CD4-positive, alpha-beta T cell (primary cell): ENCODE measurements around the gene NPPB. TPM values are rescaled to one million over a fixed set of nuclear protein-coding genes. Genes with fewer than 3 reads are reported as not detected.

Experiments used
- ATAC-seq: fragments of 200-7000 bp; cut with Tn5 transposase; one replicate; pipeline ENCODE4 v1.10.0; 2022; ENCODE audit warnings: mild to moderate bottlenecking; ENCODE audit not compliant: poor library complexity
- CTCF ChIA-PET: fragments of 350-600 bp; sonication (Branson Sonifier 250); formaldehyde crosslinking; loops from one replicate; lab custom pipeline; 2021; ENCODE audit warnings: antibody characterized with exemption, inconsistent platforms; lab: Charles Lee
- POLR2A ChIA-PET: fragments of 350-600 bp; sonication (Branson Sonifier 250); formaldehyde crosslinking; loops from one replicate; lab custom pipeline; 2021; ENCODE audit warnings: antibody characterized with exemption, inconsistent platforms; lab: Charles Lee
- DNase-seq, 14 experiments: peaks; one replicate each; pipeline ENCODE4 v3.0.0-alpha.2; 2013 to 2020; ENCODE audit warnings: mixed read lengths in 2 of 14
- H3K27ac ChIP-seq, 2 donors: one replicate each; pipeline versions ENCODE4 v1.5.1 to v1.7.0; 2013; ENCODE audit warnings: low read length in 2 of 2, low read depth in 1 of 2, mild to moderate bottlenecking in 1 of 2
- H3K27me3 ChIP-seq, 2 experiments: 1 replicate in 1 of 2; 2 replicates in 1 of 2; pipeline versions ENCODE4 v1.6.1 to v1.7.0; 2013; ENCODE audit warnings: low read length in 2 of 2, control low read depth in 1 of 2, mild to moderate bottlenecking in 1 of 2, moderate library complexity in 1 of 2; ENCODE audit not compliant: insufficient read depth in 2 of 2, control insufficient read depth in 1 of 2
- H3K36me3 ChIP-seq: one replicate; pipeline ENCODE4 v1.6.1; 2013; ENCODE audit warnings: low read length, control low read depth; ENCODE audit not compliant: insufficient read depth
- H3K4me1 ChIP-seq: one replicate; pipeline ENCODE4 v1.6.1; 2013; ENCODE audit warnings: low read length, control low read depth; ENCODE audit not compliant: insufficient read depth
- H3K4me3 ChIP-seq: one replicate; pipeline ENCODE4 v1.5.1; 2013; ENCODE audit warnings: mild to moderate bottlenecking, low read length, moderate library complexity
- H3K9me3 ChIP-seq, 2 experiments: 1 replicate in 1 of 2; 2 replicates in 1 of 2; pipeline versions ENCODE4 v1.6.1 to v1.7.0; 2013; ENCODE audit warnings: low read length in 2 of 2, mild to moderate bottlenecking in 2 of 2, control low read depth in 1 of 2, moderate library complexity in 1 of 2; ENCODE audit not compliant: control insufficient read depth in 1 of 2, insufficient read depth in 1 of 2
- H3K27ac Mint-ChIP-seq: one replicate; pipeline ENCODE4 v1.8.0; 2020; ENCODE audit warnings: mixed read lengths
- H3K27me3 Mint-ChIP-seq: one replicate; pipeline ENCODE4 v1.8.0; 2021; ENCODE audit warnings: mixed read lengths
- H3K36me3 Mint-ChIP-seq: one replicate; pipeline ENCODE4 v1.8.0; 2021; ENCODE audit warnings: low read depth, mixed read lengths
- H3K4me1 Mint-ChIP-seq: one replicate; pipeline ENCODE4 v1.8.0; 2021; ENCODE audit warnings: low read depth, mixed read lengths
- H3K4me3 Mint-ChIP-seq: one replicate; pipeline ENCODE4 v1.8.0; 2020; ENCODE audit warnings: mild to moderate bottlenecking, mixed read lengths
- H3K9me3 Mint-ChIP-seq: one replicate; pipeline ENCODE4 v1.8.0; 2020; ENCODE audit warnings: mixed read lengths
- intact Hi-C, 2 experiments: fragments of 100-400 bp; cut with DNase I in 1 of 2; cut with micrococcal nuclease in 1 of 2; formaldehyde crosslinking; loops; one replicate each; pipeline versions ENCODE4 v1.15.1 to v1.9.0; 2023 to 2025; cut with DNase I, micrococcal nuclease
- total RNA-seq, 174 experiments: library from RNA in 2 of 174; stranded (reverse) in 2 of 174; gene quantifications; one replicate each; pipeline ENCODE4 v1.2.3 and lab custom pipeline; 2021 to 2026
- TF ChIP-seq, protein P1 (sequence below): fragments of 200-600 bp; IDR thresholded peaks from one replicate; pipeline ENCODE4 v1.8.0; 2022; ENCODE audit warnings: antibody characterized with exemption, mild to moderate bottlenecking

The NPPB gene
- total RNA-seq, 2 experiments from 2014 or later, result not detected

DNA sequence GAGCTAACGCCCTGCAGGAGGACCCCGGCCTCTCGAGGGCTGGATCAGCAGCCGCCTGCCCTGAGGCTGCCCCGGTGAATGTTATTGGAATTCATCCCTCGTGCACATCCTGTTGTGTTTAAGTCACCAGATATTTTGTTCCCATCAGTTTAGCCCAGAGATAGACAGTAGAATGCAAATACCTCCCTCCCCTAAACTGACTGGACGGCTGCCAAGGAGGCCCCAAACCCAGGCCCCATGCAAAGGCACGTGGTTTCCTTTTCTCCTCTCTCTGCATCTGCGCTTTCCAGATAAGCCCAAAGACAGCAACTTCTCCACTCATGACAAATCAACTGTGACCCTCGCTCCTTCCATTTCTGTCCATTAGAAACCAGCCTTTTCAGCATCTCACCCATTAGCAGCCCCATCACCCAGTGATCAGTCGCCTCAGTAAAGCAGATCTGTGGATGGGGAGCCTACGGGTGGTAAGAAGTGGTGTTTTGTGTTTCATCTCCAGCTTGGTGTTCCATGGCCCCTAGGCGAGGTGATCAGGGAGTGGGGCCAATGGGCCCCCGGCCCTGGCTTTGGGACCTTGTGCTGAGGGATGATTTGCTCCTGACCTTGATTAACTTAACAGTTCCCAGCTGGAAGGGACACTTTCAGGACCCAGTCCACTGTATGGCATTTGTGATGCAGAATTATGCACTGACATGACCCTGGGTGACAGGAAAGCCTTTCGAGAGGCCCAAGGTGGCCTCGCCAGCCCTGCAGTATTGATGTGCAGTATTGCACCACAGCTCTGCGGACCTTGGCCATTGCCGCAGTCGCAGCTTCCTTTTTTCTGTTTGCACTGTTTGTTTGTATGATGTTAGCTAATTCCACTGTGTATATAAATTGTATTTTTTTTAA, 16.3 kb downstream of the NPPB start:
- H3K36me3 ChIP-seq, result peaks cover 43% of the 10 kb centered on the region
- no peak overlapping the region for H3K27ac ChIP-seq
- ATAC-seq, result no peak
- no peaks in the 10 kb centered on the region for H3K27me3 ChIP-seq
- no peak overlapping the region for H3K4me3 ChIP-seq
- intact Hi-C loops, result no loop called here
- TF ChIP-seq, protein P1, sequence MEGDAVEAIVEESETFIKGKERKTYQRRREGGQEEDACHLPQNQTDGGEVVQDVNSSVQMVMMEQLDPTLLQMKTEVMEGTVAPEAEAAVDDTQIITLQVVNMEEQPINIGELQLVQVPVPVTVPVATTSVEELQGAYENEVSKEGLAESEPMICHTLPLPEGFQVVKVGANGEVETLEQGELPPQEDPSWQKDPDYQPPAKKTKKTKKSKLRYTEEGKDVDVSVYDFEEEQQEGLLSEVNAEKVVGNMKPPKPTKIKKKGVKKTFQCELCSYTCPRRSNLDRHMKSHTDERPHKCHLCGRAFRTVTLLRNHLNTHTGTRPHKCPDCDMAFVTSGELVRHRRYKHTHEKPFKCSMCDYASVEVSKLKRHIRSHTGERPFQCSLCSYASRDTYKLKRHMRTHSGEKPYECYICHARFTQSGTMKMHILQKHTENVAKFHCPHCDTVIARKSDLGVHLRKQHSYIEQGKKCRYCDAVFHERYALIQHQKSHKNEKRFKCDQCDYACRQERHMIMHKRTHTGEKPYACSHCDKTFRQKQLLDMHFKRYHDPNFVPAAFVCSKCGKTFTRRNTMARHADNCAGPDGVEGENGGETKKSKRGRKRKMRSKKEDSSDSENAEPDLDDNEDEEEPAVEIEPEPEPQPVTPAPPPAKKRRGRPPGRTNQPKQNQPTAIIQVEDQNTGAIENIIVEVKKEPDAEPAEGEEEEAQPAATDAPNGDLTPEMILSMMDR, result no peak
- Mint-ChIP-seq H3K27me3 (no peaks in the 10 kb centered on the region), H3K27ac (no peak overlapping the region), H3K4me3 (no peak overlapping the region), H3K36me3 (peaks cover 59% of the 10 kb centered on the region), H3K9me3 (no peaks in the 10 kb centered on the region), H3K4me1 (peaks cover 8% of the 10 kb centered on the region)
- POLR2A ChIA-PET, result no interaction called here
- H3K9me3 ChIP-seq, result no peaks in the 10 kb centered on the region
- CTCF ChIA-PET, result no interaction called here
- no peak for DNase-seq
- peaks cover 4% of the 10 kb centered on the region for H3K4me1 ChIP-seq

DNA sequence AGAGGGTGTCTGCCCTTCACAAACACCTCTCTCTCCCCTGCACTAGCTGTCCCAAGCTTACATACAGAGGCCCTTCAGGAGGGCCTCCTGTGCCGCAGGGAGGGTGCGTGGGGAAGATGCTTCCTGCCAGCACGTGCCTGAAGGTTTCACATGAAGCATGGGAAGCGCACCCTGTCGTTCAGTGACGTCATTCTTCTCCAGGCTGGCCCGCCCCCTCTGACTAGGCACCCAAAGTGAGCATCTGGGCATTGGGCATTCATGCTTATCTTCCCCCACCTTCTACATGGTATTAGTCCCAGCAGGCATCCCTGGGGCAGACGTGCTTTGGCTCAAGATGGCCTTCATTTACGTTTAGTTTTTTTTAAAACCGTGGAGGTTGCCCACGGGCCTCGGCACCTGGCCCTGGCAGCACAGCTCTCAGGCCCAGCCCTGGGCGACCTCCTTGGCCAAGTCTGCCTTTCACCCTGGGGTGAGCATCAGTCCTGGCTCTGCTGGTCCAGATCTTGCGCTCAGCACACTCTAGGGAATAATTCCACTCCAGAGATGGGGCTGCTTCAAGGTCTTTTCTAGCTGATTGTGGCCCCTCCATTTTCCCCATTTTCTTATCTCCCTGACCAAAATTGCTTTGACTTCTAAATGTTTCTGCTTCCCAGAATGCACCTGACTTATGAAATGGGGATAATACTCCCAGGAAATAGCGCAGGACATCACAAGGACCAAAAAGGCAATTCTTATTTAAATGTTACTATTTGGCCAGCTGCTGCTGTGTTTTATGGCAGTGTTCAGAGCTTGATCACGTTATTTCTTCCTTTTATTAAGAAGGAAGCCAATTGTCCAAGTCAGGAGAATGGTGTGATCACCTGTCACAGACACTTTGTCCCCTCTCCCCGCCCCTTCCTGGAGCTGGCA, 17.2 kb downstream of the NPPB start:
- intact Hi-C loops, result no loop called here
- Mint-ChIP-seq H3K4me1 (peaks cover 8% of the 10 kb centered on the region), H3K9me3 (no peaks in the 10 kb centered on the region), H3K36me3 (peaks cover 66% of the 10 kb centered on the region), H3K27ac (no peak overlapping the region), H3K4me3 (no peak overlapping the region), H3K27me3 (no peaks in the 10 kb centered on the region)
- H3K36me3 ChIP-seq, result peaks cover 52% of the 10 kb centered on the region
- H3K4me1 ChIP-seq, result peaks cover 4% of the 10 kb centered on the region
- H3K27me3 ChIP-seq, result no peaks in the 10 kb centered on the region
- no peak overlapping the region for H3K4me3 ChIP-seq
- DNase-seq, result no peak
- ChIA-PET POLR2A (interaction anchor here (5.3 kb wide), 1 partner anchor 67 kb away, joined by 35 read pairs; no protein-coding TSS in a partner anchor), CTCF (interaction anchor here (1.1 kb wide), 1 partner anchor 66 kb away, joined by 4 read pairs; no protein-coding TSS in a partner anchor)
- H3K9me3 ChIP-seq, result no peaks in the 10 kb centered on the region
- H3K27ac ChIP-seq, result no peak overlapping the region
- no peak for ATAC-seq
- TF ChIP-seq, protein P1, result no peak
